NCI-H2107 (cell line): ENCODE results near the gene ELMO1.

Source experiments
- DNase-seq: peaks from one replicate; lab custom pipeline; 2025; lab: John Stamatoyannopoulos, UW

The ELMO1 gene

DNA sequence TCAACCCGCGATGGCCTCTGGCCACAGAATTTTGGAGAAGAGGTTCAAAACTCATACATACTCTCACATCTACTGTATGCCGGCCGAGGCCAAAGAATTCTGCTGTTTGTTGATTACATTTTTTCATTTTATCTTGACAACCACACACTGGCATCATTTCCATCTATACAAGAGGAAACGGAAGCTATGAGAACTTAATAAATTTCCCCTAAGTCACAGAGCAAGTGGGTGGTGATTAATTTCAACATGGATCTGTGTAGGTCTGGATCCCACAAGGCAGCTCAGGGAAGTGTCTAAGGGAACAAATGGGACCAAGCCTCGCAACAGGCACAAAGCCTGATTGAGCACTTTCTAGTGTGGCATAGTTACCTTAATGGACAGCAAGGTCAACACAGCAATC is 18.0 kb downstream of the ELMO1 start:
- DNase-seq, result no peak

DNA sequence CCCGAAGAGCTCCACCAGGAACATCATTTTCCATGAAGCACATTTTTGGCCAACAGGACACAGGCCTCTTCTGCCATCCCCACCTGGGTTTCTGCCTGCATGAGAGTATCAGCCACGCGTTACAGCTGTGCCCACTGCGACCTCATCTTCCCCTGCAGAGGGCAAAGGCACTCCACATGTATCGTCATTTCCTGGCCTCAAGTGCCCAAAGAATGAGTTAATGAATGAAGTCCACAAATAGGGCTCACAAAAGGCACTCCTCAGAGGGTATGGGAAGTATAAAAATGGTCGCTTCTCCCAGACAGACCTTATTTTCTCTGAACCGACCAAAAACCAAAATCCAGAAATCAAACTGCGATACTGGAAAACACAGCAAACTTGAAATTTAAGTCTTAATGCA is 18.5 kb downstream of the ELMO1 start:
- DNase-seq, result no peak

- DNase-seq, result no peak
Measured at GRCh38 chr7:37429435-37429791, 19.3 kb downstream of the ELMO1 start.

DNA sequence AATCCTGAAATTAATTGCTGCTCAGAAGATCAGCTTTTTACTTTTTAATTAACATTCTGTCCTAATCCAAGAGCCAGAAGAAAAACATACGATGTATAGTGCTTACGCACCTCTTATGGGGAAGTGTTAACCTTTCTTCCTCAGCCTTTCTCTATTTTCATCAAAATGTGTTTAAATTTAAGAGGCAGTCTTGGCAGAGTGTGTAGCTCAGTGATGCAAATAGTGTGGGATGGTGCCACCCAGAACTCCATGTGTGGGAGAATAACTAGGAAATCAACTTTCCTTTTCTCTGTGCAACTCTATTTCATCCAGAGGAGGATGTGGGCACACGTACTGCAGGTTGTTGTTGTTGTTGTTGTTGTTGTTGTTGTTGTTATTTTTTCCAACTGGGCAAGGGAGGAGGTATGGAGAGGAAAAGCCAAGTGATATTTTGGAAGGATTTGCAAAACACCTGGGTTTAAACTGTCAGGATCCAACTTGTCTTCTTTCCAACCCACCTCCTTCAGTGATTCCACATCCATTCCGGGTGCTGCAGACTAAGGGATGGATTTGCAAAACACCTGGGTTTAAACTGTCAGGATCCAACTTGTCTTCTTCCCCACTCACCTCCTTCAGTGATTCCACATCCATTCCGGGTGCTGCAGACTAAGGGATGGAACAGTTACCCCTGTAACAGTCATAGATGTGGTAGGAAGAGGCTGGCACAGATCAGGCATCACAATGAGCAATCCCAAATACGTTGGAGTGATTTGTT is 19.8 kb downstream of the ELMO1 start:
- DNase-seq, result no peak

DNA sequence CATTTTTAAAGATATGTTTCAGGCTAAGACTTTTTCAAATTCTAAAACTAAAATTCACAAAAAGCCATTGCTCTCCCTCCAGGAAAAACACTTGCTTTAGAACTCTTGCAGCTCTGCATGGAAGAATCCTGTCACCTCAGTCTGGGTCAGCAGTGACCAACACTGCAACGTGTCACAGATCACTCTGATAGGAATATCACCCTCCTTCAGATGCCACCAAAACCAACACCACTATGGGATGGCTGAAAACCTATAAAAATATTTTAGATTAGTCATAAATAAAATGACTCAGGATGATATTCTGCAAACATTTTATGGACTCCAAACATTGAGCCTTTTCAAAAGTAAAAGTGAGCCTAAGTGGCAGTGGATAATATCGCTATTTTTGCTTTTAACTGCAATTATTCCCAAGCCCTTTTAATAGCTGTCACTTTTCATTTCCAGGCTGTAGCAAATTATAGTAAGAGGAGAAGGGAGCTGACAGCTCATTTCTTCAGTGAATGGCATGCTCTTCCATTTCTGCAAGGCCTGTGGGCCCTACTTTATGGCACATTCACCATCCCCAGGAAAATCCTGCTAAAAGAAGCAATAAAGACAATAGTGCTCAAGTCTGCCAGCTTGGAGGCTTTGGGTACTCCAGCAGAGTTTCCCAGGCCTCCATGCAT is 21.3 kb downstream of the ELMO1 start:
- DNase-seq, result no peak

DNA sequence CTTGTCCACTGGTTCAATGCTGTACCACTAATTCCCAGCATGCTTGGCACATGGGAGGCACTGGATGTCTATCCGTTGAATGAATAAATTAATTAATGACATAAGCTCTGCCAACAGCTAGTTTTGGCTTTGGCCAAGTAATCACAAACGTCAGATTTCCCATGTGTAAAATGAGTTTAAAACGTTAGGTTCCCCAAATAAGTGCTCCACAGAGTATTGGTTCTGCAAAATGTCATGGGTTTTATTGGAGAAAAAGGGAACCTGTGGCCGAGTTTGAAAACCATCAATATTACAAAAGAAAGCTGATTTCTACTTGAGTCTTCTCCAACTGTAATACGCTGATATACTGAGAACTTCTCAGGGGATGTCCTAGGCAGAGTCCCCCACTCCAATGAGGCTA is 23.2 kb downstream of the ELMO1 start:
- DNase-seq, result no peak

DNA sequence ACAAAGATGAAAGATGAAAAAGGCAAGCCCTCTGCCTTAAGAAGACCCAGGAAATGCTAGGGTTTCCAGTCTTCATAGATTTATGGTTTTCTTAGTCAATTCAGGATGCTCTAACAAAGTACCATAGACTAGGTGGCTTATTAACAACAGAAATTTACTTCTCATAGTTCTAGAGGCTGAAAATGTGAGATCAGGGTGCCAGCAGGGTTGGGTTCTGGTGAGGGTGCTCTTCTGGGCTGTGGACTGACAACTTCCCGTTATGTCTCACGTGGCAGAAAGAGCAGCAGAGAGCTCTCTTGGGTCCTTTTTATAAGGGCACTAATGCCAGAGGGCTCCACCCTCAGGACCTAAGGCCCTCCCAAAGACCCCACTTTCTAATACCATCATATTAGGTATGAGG is 23.7 kb downstream of the ELMO1 start:
- DNase-seq, result no peak

GRCh38 chr7:37424521-37424920 is 24.1 kb downstream of the ELMO1 start:
- no peak for DNase-seq

- no peak for DNase-seq
Measured at GRCh38 chr7:37421861-37422500, 26.7 kb downstream of the ELMO1 start.

DNA sequence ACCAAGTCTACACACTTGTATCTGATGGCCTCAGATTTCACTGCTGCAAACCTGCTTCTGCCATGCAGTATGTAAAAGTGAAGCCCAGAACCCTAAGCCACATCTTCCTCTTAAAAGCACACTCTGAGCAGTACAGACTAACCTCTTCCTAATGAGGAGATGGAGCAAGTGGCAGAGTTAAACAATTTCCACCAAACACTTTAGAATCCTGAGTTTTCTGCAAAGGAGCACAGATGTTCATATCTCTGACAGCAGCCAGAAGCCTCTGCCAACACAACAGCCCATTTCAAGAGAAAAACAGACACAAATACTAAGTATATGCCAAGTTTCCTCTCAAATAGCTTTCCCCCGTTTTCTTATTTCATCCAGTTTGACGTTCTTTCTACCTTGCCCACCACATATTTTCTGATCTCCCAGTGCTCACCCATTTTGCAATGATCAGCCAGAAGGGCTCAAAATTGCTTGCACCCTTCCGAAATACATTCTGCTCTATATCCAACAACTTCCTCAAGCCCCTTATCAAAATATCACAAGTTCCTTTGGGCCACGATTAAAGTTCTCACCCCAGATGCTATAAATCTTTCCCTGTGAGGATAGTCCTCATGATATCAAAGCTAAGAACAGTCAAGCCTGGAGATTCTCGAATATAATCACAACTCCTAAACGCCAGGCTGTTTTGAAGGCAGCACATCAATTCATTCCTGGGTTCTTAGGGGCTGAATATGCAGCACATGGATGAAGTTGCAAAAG is 27.5 kb downstream of the ELMO1 start:
- DNase-seq, result no peak

DNA sequence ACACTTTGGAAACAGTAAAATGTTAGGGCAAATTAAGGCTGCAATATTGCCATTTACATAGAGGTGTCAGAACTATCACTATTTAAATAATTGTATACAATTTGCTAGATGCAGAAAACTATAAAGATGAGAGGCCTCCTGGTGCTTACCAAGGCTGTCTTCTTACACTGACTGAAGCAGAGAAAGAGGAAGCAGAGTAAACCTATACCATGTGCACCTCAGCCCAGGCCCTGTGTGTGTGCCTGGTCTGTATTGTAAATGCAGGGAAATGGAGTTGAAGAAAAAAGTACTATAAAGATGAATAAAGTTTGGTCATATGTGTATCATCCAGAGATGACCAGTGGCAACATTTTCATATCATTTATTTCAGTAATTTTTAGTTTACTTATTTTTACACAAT is 29.2 kb downstream of the ELMO1 start:
- DNase-seq, result no peak

GRCh38 chr7:37418381-37418780 is 30.3 kb downstream of the ELMO1 start:
- no peak for DNase-seq

DNA sequence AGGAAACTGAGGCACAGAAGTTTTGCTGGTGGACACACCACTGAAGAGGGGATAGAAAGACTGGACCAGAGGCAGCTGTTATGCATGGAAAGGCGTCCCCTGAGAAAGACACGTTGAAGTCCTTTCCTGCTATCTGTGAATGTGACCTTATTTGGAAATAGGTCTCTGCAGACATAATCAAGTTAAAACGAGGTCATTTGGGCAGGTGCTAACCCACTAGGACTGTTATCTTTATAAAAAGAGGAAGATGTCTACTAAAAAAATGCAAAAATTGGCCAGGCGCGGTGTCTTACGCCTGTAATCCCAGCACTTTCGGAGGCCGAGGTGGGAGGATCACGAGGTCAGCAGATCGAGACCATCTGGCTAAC is 31.6 kb downstream of the ELMO1 start:
- DNase-seq, result no peak

DNA sequence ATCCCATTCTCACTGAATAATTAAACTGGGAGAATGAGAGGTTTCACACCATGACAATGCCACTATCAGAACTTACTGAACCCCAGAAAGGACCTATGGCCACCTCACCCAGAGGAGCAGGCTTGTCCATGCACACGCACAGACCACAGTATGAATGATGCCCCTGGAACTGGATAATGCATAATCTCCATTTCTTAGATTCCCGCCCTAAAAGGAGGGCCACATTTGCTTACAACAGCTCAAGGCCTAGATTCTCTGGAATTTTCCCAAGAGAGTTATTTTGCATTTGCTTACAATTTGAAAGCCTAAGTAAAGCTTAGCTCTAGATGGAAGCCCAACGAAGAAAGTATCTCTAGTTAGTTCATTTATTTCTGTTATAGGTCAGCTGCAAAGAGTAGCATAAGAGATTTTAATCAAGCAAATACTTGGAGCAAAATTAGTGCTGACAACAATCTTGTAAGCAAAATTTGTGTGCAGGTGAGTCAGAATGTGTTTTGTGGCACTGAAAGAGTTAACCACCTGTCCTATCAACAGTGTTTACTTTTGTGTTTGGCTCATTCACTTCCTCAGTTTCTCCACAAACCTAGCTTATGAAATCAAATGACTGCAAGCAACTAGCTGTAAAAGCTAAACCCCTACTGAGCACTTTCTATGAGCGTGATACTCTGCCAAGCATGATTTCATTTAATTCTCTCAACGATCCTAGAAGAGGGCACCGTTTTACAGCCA is 32.1 kb downstream of the ELMO1 start:
- DNase-seq, result no peak

DNA sequence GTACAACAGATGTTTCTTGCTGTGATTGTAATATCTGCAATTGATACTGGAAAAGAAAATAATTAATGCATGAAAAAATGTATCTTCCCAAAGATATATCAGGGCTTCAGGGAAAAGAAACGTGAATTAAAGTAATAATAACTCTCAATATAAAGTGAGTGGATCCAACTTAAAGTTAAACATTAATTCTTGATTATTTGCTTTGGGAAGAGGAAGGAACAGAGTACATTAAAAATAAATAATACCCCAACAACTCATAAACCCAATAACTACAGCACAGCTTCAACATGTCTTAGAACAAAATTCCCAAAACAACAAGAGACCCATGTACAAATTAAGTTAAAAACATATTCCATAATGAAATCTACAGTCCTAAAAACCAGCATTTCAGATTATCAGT is 33.0 kb downstream of the ELMO1 start:
- DNase-seq, result no peak

DNA sequence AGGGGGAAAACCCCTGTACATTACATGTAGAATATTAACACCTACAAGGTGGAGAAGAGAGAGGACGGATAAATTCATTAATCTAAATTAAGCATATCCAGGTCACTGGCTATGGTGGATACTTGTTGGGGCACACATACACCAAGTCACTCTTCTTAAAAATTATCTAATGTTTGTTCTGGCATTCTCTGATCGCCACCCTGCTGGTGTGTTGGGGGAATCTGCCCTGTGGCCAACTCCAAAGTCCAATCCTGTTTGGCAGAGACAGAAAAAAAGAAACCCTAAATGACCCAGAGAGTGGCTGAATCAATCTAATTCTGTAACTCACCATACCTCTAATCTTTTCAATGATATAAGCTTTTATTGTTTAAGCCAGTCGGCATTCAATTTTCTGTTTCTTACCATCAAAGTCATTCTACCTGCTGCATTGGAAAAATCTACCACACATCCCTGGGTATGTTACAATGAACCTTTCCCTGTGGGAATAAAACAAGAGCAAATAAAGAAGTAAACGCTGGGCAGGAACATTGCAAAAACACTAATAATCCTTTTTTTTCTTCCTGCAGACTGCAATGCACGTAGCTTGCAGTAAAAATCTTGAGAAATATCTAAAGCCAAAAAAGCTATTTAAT is 34.2 kb downstream of the ELMO1 start:
- DNase-seq, result no peak

GRCh38 chr7:37411444-37412034 is 37.1 kb downstream of the ELMO1 start:
- DNase-seq, result no peak

- DNase-seq, result no peak
Measured at GRCh38 chr7:37410305-37411229, 38.1 kb downstream of the ELMO1 start.

- no peak for DNase-seq
Measured at GRCh38 chr7:37409461-37409860, 39.2 kb downstream of the ELMO1 start.
